ENCODE measurements around the gene ATOH8.

DNA sequence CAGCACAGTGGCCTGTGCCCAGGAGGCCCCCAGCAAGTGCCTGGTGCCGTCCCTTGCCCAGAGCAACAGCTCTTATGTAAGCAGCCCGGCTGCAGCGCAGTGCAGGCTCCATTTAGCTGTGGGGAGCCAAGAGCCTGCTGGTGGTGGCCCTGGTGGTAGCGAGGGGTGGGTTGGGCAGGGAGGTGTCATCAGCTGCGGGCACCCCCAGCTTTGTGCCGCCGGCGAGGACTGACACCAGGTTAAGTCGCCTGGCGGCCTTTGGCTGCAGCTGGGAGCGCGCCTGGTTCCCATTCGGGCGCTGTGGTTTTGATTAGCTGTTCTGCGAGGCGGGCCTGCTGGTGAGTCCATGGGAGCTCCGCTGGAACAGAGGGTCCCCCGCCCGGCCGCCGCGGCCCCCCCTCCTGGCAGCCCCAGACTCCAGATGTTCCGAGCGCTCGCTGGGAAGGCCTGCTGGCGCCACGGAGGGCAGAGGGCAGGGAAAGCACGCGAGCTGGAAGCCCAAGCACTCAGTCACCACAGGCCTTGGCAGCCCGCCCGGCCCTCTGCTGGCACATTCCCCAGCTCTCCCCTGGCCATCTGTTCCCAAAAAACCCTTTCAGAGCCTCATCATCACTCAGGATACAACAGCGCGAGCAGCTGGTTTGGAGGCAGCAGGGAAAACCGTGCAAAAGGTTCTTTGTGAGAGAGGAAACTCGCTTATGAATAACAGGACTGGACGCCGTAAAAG, 18.4 kb downstream of the ATOH8 start:
- TF ChIP-seq YY1 (IDR thresholded peaks at IDR 0.05; ENCODE audit: insufficient read depth, insufficient read length) (no peak), SUZ12 (IDR thresholded peaks at IDR 0.05; ENCODE audit: extremely low read depth, insufficient read depth, insufficient read length) (no peak)

Measured in NT2/D1 (cell line).